Myocyte (in vitro differentiated cells): ENCODE measurements around the gene EPX. TPM values are rescaled to one million over a fixed set of nuclear protein-coding genes. Genes with fewer than 3 reads are reported as not detected.

ENCODE experiments used
- DNase-seq: peaks from one replicate; pipeline ENCODE4 v3.0.0-alpha.2; 2012; ENCODE audit warnings: low read depth
- total RNA-seq: library from RNA; depleted of rRNA; stranded (reverse); fragments of >200 nt; gene quantifications from 2 replicates; pipeline ENCODE4 v1.2.3, GENCODE V29; 2014

The EPX gene
- total RNA-seq, 1 donor from 2014 or later, result not detected

DNA sequence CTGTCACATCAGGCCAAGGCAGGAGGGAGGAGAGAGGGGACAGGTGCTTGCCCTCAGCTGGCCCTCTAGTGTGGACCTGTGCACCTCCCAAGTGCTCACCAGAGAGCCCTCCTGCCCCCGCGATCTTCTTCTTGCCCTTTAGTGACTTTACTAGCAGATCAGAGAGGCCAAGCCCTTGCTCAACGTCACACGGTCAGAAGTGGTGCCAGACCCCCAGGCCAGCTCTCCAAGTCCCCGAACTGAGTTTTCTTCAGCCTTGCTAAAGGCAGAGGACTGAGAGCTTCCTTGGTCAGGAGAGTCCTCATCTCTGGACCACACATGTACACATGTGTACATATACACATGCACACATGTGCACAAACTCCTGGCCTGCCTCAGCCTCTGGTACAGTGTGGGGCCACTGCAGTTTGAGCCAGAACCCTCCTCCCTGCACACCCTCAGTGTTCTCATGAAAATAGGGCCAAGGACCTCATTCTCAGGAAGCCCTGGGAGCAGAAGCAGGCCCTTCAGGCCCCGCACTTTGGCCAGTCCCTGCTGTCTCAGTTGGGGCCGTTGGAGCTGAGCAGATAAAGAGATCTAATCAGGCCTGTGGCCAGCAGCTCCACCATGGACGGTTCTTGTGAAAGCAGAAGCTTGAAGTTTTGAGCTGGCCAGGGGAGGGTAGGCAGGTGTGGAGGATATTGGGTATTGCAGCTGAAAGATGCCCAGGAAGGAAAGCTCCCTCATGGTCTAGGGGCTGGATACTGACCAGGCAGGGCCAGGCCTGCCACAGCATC lies 7.4 kb upstream of the EPX start:
- no peak for DNase-seq

DNA sequence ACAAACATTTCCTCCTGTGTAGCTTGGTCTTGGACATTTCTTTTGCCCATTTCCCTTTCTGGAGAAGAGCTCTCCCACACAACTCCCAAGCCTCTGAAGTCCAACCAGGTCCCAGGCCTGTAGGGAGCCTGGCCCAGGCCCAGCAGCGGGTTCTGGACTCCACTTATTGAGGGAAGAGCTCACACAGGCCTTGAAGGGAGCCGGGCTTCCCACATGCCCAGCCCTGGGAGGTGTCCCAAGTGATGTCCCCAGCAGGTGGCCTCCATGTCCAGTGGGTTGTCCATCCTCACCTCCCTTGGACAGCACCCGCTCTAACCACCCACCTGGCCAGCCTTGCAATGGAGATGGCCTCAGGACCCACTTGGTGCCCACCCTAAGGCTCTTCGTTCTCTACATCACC lies 5.9 kb upstream of the EPX start:
- no peak for DNase-seq

DNA sequence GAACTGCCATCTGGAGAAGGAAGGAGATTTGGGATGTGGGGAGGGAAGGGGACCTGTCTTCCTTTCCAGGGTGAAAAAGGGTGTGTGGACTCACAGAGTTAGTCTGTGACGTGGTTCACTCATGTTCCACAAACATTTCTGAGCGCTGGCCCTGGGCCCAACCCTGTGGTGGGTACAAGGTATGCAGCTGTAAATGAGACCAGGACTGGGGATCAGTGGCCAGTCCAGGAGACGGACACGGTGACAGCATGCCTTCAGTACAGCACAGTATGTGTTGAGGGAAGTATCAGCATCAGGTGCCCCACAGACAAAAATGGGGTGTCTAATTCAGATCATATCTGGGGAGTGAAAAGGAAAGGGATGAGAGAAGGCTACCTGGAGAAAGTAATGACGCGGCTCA lies 5.5 kb upstream of the EPX start:
- DNase-seq, result no peak

DNA sequence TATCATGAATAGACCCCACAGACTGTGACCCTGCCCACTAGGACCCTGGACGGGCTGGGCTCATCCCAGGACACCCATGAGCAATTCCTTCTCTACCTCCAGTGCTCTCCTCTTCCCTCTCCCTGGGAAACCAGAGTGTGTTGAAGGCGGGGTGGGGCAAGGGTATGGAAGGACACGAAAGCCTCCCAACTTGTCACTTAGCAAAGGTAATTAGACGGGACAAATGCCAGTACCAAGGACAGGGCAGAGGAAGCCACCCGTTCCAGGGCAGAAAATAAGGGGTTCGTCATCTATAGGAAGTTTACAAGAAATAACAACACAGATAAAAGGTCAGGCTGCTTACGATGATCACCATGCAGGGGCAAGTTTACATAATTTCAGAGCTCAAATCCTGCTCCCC lies 4.9 kb upstream of the EPX start:
- DNase-seq, result no peak

DNA sequence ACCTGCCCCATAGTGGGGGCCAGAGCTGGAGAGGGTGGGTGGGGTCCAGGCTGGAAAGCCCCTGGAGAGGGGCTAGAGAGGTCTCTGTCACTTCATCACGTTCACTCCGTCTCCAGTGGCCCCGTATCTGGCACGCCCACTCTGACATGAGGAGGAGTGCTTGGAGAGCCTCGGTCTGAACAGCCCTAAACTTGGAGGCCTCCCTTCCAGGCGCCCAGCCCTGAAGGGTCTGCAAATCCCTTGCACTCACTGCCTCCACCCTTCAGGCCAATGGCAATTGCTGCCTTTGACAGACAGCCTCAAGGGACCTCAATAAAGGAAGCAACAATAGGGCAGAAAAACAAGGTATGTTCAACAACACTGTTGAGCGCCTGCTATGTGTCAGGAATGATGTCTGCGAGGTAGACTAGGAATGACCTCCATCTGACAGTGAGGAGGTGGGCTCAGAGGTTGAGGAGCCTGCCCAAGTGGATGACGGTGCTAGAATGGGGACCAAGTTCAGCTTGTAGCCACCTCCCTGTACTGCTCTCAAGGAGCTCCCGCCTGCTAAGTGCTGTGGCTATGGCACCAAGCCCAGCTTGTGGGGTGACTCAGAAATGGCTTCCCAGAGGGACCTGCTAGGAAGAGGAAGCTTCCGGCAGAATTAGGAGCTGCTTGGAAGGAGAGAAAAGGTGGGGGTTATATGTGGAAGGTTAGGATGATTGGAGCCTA lies 2.9 kb upstream of the EPX start:
- DNase-seq, result peak; percentile 89

DNA sequence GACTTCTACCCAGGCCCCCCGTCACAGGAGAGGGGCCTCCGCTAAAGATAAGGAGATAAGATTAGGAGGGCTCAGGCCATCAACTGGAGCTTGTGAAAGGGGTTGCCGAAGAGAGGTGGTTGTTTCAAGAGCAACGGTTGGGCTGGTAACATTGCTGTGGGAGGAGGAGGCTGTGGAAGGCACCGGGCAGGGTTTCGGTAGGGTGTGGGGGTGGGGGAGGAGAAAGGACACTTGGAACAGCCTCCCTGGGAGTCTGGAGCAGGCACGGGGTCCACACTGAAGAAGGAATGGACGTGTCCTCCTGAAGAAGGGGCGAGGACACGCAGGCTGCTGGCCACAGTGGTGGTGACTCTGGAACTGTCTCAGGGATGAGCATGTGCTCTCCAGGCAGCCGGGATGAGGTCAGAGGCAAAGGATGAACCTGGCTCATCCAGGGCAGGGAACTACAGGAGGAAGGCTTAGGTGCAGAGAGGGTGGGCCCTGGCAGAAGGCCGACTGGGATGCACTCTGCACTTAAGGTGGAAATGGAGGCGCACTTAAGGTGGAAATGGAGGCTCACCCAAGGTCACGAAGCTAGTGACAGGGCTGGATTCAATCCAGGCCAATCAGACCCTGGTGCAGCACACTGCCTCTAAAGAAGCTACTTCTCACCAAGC lies 1.2 kb upstream of the EPX start:
- no peak for DNase-seq

DNA sequence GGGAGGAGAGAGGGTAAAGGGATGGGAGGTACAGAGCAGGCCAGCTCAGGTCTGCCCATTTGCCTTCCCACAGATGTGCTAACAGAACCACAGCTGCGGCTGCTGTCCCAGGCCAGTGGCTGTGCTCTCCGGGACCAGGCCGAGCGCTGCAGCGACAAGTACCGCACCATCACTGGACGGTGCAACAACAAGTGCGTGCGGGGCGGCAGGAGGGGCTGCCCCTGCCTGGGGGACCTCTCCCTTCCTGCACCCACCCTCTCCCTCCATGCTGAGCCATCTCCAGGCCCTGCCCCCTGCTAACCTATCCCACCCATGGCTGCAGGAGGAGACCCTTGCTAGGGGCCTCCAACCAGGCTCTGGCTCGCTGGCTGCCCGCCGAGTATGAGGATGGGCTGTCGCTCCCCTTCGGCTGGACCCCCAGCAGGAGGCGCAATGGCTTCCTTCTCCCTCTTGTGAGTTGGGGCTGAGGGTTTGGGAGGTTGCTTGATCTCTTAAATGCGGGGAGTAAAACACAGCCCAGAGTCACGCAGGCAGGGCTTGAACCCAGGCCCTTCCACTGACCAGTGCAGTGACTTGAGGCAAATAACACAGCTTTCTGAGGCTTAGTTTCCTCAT lies 1.2 kb downstream of the EPX start:
- DNase-seq, result no peak

DNA sequence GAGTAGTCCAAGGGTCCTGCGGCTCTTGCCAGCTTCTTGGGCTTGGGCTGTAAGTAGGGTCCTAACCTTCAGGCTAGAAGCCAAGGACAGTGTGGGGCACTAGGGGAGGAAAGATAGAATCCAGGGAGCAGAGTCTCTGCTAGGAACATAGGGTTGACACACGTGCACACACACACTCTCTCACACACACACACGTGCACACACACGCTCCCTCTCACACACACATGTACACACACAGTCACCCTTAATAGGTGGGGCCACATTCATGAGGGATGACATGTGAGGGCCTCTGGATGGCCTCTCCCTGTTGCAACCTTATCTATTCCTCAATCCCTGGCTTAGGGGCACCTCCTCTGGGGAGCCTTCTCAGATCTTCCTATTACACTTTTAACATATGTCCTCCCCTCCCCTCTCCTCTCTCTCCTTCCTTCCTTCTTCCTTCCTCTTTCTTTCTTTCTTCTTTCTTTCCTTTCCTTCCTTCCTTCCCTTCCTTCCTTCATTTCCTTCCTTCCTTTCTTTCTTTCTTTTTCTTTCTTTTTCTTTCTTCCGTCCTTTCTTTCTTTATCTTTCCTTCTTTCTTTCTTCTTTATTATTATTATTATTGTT lies 3.1 kb downstream of the EPX start:
- no peak for DNase-seq

DNA sequence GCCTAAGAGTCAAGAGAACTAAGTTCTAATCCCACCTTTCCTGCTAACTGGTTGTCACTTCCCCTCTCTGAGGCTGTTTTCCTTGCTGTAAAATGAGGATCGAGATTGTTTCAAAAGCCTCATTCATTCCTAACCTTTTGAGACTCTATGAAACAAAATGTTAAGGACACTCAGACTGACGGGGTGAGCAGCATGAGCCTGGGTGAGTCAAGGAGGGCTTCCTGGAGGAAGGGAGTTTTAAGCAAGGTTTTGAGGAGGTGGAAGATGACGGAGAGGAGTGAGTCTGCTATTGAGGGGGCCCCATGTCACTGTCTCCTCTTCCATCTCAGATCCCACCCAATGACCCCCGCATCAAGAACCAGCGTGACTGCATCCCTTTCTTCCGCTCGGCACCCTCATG lies 4.1 kb downstream of the EPX start:
- no peak for DNase-seq

DNA sequence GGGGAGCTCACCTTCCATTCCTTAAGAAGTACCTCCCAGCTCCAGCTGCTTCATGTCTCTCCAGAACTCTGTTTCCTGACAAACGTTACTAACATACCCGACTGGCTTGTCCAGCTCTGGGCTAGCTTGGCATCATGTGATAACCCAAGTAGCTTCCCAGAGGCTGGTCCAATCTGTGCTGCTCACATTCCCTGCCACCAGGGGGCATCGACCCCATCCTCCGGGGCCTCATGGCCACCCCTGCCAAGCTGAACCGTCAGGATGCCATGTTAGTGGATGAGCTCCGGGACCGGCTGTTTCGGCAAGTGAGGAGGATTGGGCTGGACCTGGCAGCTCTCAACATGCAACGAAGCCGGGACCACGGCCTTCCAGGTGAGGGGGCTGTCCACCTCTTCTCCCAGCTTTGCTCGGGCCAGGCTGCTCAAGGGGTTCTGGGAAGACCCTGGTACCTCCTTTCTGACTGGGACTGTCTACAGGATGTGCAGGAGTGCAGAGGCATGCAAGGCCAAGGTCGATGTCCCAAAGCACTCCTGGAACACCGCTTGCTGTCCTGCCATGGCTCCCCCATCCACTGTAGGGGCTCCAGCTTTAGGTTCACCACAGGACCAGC lies 7.6 kb downstream of the EPX start:
- peak; percentile 51 for DNase-seq

DNA sequence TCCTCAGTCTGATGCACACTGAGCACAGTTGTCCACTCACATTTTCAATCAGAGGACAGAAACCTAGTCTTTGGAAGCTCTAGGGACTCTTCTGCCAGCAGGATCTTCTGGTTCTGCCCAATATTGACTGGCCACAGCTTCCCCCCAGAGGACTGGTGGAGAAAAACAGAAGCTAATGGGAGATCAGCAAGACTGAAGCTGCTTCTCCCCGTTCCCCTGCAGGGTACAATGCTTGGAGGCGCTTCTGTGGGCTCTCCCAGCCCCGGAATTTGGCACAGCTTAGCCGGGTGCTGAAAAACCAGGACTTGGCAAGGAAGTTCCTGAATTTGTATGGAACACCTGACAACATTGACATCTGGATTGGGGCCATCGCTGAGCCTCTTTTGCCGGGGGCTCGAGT lies 10.3 kb downstream of the EPX start:
- no peak for DNase-seq

DNA sequence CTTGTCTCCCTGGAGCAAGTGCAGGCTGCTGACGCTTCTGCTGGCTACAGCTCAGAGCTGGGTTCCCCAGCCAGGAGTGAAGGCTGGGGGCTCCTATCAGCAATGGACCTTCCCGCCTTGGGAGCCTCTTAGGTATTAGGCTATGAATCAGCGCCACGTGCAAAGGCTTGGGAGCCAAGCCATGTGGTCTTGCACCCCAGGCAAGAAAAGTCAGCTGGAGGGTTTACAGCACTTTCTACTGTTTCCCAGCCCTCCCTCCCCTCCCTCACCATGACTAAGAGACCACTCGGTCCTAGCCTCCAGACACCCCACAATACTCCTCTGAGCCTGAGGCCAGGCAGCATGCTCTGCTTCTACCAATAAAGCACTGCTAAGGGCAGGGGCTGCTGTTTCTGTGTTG lies 12.3 kb downstream of the EPX start:
- no peak for DNase-seq

DNA sequence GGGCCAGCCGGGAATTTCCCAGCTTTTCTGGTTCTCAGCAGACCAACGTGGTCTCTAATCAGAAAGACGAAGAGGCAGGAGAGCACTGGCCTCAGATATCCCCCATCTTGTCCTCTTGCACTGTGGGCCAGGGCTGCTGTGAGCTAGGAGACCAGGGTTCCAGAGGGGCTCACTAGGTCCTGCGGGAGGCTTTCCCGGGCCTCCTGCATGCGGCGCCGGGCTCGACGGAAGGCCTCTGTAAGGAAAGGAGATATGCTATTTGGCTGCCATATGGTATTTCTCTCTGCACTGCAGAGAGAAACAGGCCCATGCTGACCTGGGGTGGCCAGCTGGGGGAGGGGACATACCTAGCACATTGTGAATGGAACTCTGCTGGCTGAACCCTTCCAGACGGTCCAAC lies 13.4 kb downstream of the EPX start:
- DNase-seq, result no peak

DNA sequence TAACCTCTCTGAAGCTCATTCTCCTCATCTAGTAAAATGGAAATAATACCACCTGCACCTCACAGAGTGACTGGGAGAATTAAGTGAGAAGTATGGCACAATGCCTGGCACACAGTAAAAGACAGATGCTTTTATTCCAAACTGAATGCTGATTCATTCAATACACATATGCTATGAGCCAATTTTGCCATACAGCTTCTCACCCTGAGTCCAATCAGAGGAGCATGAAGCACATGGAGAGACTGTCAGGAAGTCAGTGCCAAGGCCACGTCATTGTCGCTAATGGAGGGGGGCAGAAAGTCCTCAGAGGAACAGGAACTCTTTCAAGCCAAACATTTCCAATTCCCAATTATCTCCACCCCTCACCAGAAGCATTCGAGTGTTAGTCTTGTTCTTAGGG lies 14.9 kb downstream of the EPX start:
- no peak for DNase-seq

DNA sequence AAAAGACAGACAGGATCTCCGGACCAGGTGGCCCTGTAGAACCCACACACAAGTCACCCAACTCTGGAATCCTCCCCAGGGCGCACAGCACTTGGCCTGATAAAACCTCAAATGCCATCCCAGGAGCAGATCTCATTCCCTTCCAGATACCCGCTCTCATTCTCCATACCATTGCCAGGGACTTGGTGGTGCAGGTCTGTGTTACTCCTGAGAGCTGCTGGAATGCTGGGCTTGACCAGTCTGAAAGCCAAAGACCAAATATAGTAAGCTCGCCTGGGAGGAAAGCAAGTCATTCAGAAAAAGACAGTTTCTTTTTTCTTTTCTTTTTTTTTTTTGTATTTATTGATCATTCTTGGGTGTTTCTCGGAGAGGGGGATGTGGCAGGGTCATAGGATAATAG lies 15.8 kb downstream of the EPX start:
- no peak for DNase-seq

DNA sequence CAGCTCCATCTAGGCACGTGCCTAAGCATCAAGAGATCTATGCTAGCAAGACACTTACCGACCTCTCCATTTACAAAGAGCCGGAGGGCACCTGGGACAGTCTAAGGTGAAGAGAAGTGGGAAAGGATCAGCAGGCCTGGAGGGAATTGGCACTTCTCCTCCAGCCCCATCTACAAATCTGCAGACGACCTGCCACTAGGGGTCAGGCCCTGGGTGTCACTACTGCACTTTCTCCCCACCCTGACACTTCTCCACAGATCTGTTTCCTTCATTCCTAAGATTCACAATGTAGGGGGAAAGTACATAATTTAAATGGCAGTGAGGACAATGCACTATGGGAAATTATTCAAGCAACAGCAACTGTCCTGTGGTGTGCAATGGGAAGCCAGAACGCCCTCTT lies 18.4 kb downstream of the EPX start:
- DNase-seq, result no peak

DNA sequence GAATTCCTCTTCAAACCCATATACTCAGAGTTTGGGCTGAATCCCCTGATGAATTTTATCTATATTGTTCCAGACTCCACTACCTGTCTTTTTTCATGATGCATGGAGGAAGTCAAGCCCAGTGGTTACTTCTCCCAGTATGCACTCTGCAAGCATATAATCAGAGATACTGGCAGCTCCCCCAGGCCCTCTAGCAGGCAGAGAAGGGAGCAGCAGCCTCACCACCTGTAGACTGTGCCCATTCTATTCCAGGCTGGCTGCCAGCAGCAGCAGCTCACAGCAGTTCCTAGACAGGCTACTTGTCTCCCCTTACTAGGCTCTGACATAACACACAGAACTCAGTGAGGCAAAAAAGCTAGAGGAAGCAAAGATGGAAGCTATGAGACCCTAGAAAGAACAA lies 23.2 kb downstream of the EPX start:
- no peak for DNase-seq

DNA sequence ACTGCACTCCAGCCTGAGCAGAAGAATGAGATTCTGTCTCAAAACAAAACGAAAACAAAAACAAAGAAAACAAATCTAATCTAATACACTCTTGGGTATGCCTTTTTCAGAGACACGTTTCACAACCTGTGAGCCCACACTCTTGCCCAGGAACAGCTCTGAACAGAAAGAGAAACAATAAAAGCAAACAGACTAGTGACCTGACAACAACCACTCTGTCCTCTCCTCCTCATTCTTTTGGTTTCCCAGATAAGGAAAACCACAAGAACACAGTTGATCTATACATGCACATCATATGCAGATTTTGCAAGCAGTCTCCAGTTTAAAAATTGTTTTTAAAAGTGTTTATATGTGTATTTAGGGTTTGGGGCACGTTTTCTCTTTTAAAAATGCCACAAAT lies 25.2 kb downstream of the EPX start:
- no peak for DNase-seq

DNA sequence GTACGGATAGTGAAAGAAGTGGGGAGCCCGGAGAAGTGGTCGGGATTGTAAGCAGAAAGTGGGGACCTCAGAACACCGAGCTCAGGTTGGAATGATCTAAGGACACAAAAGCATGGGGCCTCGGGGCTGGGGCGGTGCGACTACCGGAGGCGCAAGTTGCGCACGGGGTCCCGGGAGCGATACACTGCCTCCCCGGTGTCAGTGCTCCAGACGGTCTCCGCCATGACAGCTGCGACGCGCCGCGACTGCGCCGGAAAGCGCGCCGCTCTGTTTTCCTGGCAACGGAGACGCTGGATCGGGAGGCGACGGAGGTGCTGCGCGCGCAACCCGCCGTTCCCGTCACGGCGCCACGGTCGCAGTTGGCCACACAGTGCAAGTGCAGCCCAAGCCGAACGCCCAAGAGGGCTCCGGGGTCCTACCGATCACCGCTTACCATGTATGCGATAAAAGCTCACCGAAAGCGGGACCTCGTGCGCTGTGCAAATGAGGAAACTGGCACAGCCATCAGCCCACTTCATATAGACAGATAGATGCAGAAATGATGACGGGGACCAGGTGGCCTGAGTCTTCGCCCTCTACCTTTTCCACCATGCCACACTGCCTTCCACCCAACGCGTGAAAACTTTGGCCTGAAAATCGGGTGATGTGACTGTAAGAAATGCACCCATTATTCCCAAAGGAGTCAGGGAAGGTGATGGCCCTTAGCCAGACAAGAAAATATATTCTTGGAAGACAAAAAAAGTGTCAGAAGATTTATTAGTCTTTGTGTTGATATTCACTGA lies 26.7 kb downstream of the EPX start, which contains the start of gene MKS1:
Gene MKS1 (minus strand): TSS at position 249 of the 782 bp plus-strand sequence. CDS start 25 bp downstream, at position 224.
- peak; percentile 94 for DNase-seq

DNA sequence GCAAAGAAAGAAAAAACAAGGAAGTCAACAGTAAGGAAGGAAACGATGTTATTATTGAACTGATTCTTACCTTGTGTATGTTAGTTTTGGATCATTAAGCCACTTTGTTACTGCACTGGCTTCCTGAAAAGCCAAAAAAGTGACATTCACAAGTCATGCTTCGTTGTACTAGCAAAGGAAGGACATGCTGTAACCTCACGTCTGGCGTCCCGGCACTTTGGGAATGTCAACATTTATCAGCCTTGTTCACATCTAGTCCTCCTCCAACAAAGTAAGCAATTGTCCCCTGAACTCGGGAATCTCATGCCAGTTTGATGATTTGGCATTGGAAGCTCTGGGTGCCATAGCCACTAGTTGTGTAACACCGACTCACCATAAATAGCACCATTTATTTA lies 27.3 kb downstream of the EPX start:
- no peak for DNase-seq
